Measurements from ENCODE around the gene SEC61B. TPM values are rescaled to one million over a fixed set of nuclear protein-coding genes. Genes with fewer than 3 reads are reported as not detected.

The SEC61B gene
- total RNA-seq, 6 experiments from 2014 or later = 234 to 281 (median 252) TPM

- Mint-ChIP-seq H3K4me1 (ENCODE audit: low read depth) (peaks cover 38% of the 10 kb centered on the region), H3K9me3 (no peaks in the 10 kb centered on the region), H3K27ac (no peak overlapping the region), H3K36me3 (ENCODE audit: low read depth) (no peaks in the 10 kb centered on the region), H3K27me3 (ENCODE audit: insufficient read depth) (no peaks in the 10 kb centered on the region), H3K4me3 (peak overlapping the region; percentile 60)
- TF ChIP-seq CTCF (IDR thresholded peaks at IDR 0.05) = peak; percentile 94
- peak; percentile 49 for DNase-seq
Measured at GRCh38 chr9:99266255-99267023, 44.4 kb downstream of the SEC61B start.

GRCh38 chr9:99269416-99269815 lies 47.3 kb downstream of the SEC61B start:
- Mint-ChIP-seq H3K36me3 (ENCODE audit: low read depth) (no peaks in the 10 kb centered on the region), H3K27ac (peak overlapping the region; percentile 70), H3K9me3 (no peaks in the 10 kb centered on the region), H3K4me3 (peak overlapping the region; percentile 2; the same call in 1 of the 2 replicates), H3K27me3 (ENCODE audit: insufficient read depth) (no peaks in the 10 kb centered on the region), H3K4me1 (ENCODE audit: low read depth) (peaks cover 38% of the 10 kb centered on the region)
- peak; percentile 87 for DNase-seq
- no peak for TF ChIP-seq CTCF (IDR thresholded peaks at IDR 0.05)

GRCh38 chr9:99270491-99270890 lies 48.4 kb downstream of the SEC61B start:
- H3K27me3 Mint-ChIP-seq (ENCODE audit: insufficient read depth) = no peaks in the 10 kb centered on the region

GRCh38 chr9:99272836-99273235 lies 50.8 kb downstream of the SEC61B start:
- TF ChIP-seq CTCF (IDR thresholded peaks at IDR 0.05) = no peak
- Mint-ChIP-seq H3K4me3 (no peak overlapping the region), H3K4me1 (ENCODE audit: low read depth) (peaks cover 26% of the 10 kb centered on the region), H3K36me3 (ENCODE audit: low read depth) (0 out of 2 replicates have a peak, but pooled peaks cover 5% of the 10 kb centered on the region), H3K9me3 (peaks cover 6% of the 10 kb centered on the region; the same call in 1 of the 2 replicates), H3K27me3 (ENCODE audit: insufficient read depth) (peaks cover 3% of the 10 kb centered on the region; the same call in 1 of the 2 replicates), H3K27ac (no peak overlapping the region)
- DNase-seq = no peak

More at GRCh38 chr9:99270491-99270890, 48.4 kb downstream of the SEC61B start:
- Mint-ChIP-seq H3K27ac (no peak overlapping the region), H3K36me3 (ENCODE audit: low read depth) (no peaks in the 10 kb centered on the region), H3K9me3 (no peaks in the 10 kb centered on the region), H3K4me3 (no peak overlapping the region), H3K4me1 (ENCODE audit: low read depth) (peaks cover 38% of the 10 kb centered on the region)
- no peak for TF ChIP-seq CTCF (IDR thresholded peaks at IDR 0.05)
- no peak for DNase-seq

GRCh38 chr9:99274016-99274415 lies 51.9 kb downstream of the SEC61B start:
- TF ChIP-seq CTCF (IDR thresholded peaks at IDR 0.05) = no peak
- Mint-ChIP-seq H3K27ac (no peak overlapping the region), H3K9me3 (peaks cover 6% of the 10 kb centered on the region; the same call in 1 of the 2 replicates), H3K27me3 (ENCODE audit: insufficient read depth) (peaks cover 3% of the 10 kb centered on the region; the same call in 1 of the 2 replicates), H3K4me1 (ENCODE audit: low read depth) (peaks cover 19% of the 10 kb centered on the region), H3K36me3 (ENCODE audit: low read depth) (0 out of 2 replicates have a peak, but pooled peaks cover 5% of the 10 kb centered on the region), H3K4me3 (no peak overlapping the region)
- DNase-seq = no peak

Measured in HFFc6 (cell line).